GM21619 (cell line): ENCODE measurements around the gene RPS10.
A peak's percentile ranks its signal among the peaks of the same experiment; 100 is the strongest.
"Not testable (repeated sequence)": the region's sequence is repeated elsewhere in the genome, so short reads cannot be mapped to it uniquely, and the experiment has no call there.

Source experiments
- ATAC-seq: cut with Tn5 transposase; IDR thresholded peaks from one replicate; pipeline ENCODE4 v1.9.1; 2021; ENCODE audit not compliant: unreplicated experiment

The RPS10 gene

GRCh38 chr6:34393191-34393965 lies 32.5 kb downstream of the RPS10 start:
- ATAC-seq: no peak

GRCh38 chr6:34392497-34393190 lies 33.2 kb downstream of the RPS10 start, which contains the start of gene NUDT3:
TSS of gene NUDT3 (minus strand) at chr6:34392669. CDS start at chr6:34392362, 307 bp downstream.
- ATAC-seq: peak; percentile 80

- ATAC-seq: peak; percentile 38
Observed at GRCh38 chr6:34391786-34392496, 33.9 kb downstream of the RPS10 start.

- ATAC-seq: no peak
Observed at GRCh38 chr6:34391473-34391785, 34.4 kb downstream of the RPS10 start.

DNA sequence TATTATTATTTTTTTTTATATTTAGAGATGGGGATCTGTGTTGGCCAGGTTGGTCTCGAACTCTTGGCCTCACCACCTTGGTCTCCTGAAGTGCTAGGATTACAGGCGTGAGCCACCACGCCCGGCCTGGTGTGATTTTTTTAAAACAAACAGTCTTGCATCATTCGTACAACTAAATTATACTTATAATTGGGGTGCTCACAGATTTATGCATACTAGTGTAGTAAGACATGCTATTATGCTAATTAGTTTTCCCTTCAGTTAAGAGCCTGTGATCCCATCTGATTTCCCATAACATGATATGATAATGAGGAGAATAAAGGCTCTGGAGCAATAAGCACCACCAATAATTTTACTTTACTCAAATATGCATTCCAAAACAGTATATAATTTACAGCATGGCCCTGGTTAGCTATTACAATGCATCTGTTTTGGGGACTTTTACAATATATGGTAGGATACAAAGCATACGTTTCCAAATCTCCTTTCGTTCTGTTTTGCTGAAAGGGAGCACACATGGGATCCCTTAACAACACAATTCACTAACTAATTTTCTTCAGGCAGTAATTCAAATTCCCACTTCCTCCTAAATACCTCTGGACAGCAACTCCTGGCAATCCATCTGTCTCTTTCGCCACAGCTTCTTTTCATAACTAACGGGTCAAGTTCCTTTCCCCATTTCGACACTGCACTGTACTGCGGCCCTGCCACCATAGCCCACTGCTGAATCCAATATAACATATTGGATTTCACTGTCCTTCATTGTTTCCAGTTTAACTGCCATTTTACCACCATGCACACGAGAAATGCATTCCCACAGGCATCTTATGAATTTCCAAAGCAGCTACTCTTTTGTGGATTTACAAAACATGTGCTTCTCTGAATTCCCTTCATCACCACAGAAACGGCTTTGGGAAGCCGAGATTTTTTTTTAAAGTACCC lies 35.1 kb downstream of the RPS10 start:
- no peak for ATAC-seq

DNA sequence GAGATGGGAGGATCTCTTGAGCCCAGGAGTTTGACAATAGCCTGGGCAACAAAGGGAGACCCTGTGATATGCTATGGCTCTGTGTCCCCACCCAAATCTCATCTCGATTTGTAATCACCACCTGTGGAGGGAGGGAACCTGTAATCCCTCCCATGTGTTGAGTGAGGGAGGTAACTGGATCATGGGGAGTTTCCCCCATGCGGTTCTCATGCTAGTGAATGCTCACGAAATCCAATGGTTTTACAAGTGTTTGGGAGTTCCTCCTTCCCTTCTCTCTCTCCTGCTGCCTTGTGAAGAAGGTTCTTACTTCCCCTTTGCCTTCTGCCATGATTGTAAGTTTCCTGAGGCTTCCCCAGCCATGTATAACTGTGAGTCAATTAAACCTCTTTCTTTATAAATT lies 36.8 kb downstream of the RPS10 start:
- ATAC-seq: no peak

GRCh38 chr6:34388421-34388820 lies 37.4 kb downstream of the RPS10 start:
- ATAC-seq: no peak

- no peak for ATAC-seq
Observed at GRCh38 chr6:34386316-34387137, 39.3 kb downstream of the RPS10 start.

- ATAC-seq: no peak
Observed at GRCh38 chr6:34385793-34386195, 40.1 kb downstream of the RPS10 start.

GRCh38 chr6:34384321-34385153 lies 41.3 kb downstream of the RPS10 start:
- ATAC-seq: no peak

- ATAC-seq: no peak
Observed at GRCh38 chr6:34383656-34384320, 42.1 kb downstream of the RPS10 start.

DNA sequence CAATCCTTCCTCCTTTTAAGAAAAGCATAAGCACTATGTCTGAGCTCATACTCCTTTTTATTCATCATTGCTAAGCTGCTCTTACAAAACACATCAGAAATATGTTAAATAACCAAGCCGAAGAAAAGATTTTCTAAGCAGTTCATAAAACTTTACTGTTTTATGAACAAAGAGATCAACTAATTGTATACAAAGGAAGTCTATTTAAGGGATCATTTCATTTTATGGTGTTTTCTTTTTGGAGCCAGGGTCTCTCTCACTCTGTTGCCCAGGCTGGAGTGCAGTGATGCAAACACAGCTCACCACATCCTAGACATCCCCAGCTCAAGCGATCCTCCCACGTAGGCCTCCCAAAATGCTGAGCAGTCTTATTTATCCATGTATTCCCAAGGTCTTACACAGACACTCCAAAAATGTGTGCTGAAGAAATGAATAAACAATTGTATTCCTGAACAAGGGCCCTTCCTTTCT lies 42.7 kb downstream of the RPS10 start:
- ATAC-seq: no peak

- no peak for ATAC-seq
Observed at GRCh38 chr6:34381081-34381480, 44.8 kb downstream of the RPS10 start.

DNA sequence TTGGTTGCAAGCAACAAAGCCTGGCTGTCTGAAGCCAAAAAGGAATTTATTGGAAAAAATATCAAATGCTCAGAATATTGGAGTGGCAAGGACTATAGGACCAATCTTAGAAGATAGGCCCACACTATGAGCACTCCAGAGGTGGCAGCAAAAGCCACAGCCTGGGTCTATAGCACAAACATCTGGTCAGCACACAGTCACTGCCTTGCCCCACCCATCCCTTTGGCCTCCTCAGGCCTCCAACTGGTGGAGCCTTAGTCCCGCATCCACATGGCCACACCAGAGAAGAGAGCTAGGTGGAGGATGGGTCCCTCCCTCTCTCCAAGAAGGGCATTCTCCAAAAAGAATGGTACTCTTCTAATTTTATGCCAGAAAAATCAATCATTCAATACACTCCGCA lies 47.4 kb downstream of the RPS10 start:
- ATAC-seq: no peak

- ATAC-seq: no peak
Observed at GRCh38 chr6:34377984-34378383, 47.9 kb downstream of the RPS10 start.

- ATAC-seq: not testable (repeated sequence)
Observed at GRCh38 chr6:34377571-34377970, 48.3 kb downstream of the RPS10 start.

DNA sequence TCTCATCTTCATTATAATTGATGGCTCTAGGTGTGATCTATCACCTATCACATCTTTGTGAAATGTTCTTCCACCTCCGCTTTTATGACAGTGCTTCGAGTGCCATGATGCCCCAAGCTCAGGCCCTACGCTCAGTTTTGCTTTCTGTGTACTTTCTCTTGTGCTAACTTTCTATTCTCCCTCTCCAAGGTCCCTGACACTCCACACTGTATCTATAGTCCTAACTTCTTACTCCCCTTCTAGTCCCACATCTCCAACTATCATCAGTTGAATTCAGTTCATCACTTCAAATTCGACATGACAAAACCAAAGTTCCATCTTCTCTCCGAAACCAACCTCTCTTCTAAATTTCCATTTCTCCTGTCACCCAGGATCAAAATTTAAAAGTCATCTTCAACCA lies 50.0 kb downstream of the RPS10 start:
- no peak for ATAC-seq

DNA sequence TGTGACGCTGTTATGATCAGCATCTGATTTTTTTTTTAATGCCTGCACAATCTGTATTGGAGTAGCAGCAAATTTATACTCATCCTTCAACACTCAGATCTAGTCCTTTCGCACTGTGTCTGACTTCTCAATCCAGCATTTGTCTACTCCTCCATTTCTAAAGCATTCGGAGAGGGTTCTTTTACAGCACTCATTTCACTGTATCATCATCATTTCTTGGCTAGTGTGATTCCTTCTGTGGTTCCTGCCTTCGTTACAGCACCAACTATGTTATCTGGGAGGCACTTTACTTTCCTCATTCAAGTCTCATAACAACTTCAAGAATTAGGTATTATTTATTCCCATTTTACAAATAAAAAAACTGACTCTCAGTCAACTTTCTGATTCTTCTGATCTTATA lies 51.4 kb downstream of the RPS10 start:
- no peak for ATAC-seq
